HepG2 (cell line): Measurements from ENCODE around the gene NSFL1C. TPM values are rescaled to one million over a fixed set of nuclear protein-coding genes. Genes with fewer than 3 reads are reported as not detected.

Experiments used
- ATAC-seq: fragments of 200-7000 bp; cut with Tn5 transposase; 3 replicates; pipeline ENCODE4 v1.9.1; 2020; ENCODE audit warnings: mild to moderate bottlenecking, moderate library complexity
- BruUV-seq: library from RNA; stranded (reverse); fragments of 400-500 nt; replicated peaks from 2 replicates; lab custom pipeline; 2021; lab: Mats Ljungman, UMichigan
- CTCF ChIA-PET: fragments of 300-600 bp; formaldehyde crosslinking; extraction: SDS; loops from one replicate; lab custom pipeline; 2021; ENCODE audit warnings: low total read pairs, inconsistent platforms, low intra/inter-chr PET ratio; lab: Yijun Ruan, JAX
- POLR2A ChIA-PET: fragments of 350-600 bp; sonication (Branson Sonifier 250); formaldehyde crosslinking; loops from one replicate; lab custom pipeline; 2020; ENCODE audit warnings: antibody characterized with exemption, inconsistent platforms; lab: Yijun Ruan, JAX
- DNase-seq: peaks from one replicate; pipeline ENCODE4 v3.0.0-alpha.2; 2015; ENCODE audit warnings: low spot score
- FAIRE-seq: peaks from 3 replicates; lab custom pipeline; 2011; peaks lifted over from hg19 to GRCh38; lab: Jason Lieb, UNC
- H2AFZ ChIP-seq: one replicate; pipeline ENCODE4 v1.6.1; 2011; ENCODE audit warnings: low read length, inconsistent platforms
- H3K27ac ChIP-seq: fragments of 300-600 bp; 3 replicates; pipeline ENCODE4 v1.8.0; 2011; ENCODE audit warnings: mixed run types, mild to moderate bottlenecking, mixed read lengths, low read length, inconsistent platforms; ENCODE audit not compliant: insufficient read depth; ENCODE audit errors: extremely low read length
- H3K27me3 ChIP-seq, 2 experiments: fragments of 200-600 bp in 1 of 2; 2 replicates in 1 of 2; 3 replicates in 1 of 2; pipeline versions ENCODE4 v1.6.0 to v1.8.0; 2011; ENCODE audit warnings: low read length in 2 of 2, mild to moderate bottlenecking in 2 of 2, moderate library complexity in 2 of 2, inconsistent platforms in 1 of 2; ENCODE audit not compliant: insufficient read depth in 2 of 2, control insufficient read depth in 1 of 2
- H3K36me3 ChIP-seq, 2 experiments: fragments of 200-600 bp in 1 of 2; replicated peaks in 1 of 2; 2 replicates in 1 of 2; 3 replicates in 1 of 2; pipeline versions ENCODE4 v1.5.1 to v1.8.0; 2011; ENCODE audit warnings: low read length in 2 of 2, inconsistent platforms in 1 of 2; ENCODE audit not compliant: insufficient read depth in 2 of 2, control insufficient read depth in 1 of 2
- H3K4me1 ChIP-seq: 2 replicates; pipeline ENCODE4 v1.5.1; 2012; ENCODE audit warnings: low read length, inconsistent platforms; ENCODE audit not compliant: insufficient read depth
- H3K4me2 ChIP-seq: 2 replicates; pipeline ENCODE4 v1.6.0; 2011; ENCODE audit warnings: low read depth, low read length, inconsistent platforms
- H3K4me3 ChIP-seq, 3 experiments: fragments of 200-600 bp in 1 of 3; sonication (generic), shearing (Covaris generic) in 1 of 3; replicated peaks in 1 of 3; 2 replicates each; pipeline ENCODE4 v1.5.1; 2011 to 2016; ENCODE audit warnings: low read length in 3 of 3, inconsistent platforms in 2 of 3, low read depth in 2 of 3, mild to moderate bottlenecking in 2 of 3, control low read depth in 1 of 3, mixed read lengths in 1 of 3; ENCODE audit not compliant: insufficient read depth in 1 of 3
- H3K79me2 ChIP-seq: one replicate; pipeline ENCODE4 v1.6.1; 2011; ENCODE audit warnings: low read length, inconsistent platforms; ENCODE audit not compliant: insufficient read depth
- H3K9ac ChIP-seq: 2 replicates; pipeline ENCODE4 v1.6.0; 2011; ENCODE audit warnings: mild to moderate bottlenecking, low read depth, low read length, inconsistent platforms; ENCODE audit not compliant: insufficient read depth
- H3K9me3 ChIP-seq: 2 replicates; pipeline ENCODE4 v1.5.1; 2012; ENCODE audit warnings: mild to moderate bottlenecking, low read length
- H4K20me1 ChIP-seq: 2 replicates; pipeline ENCODE4 v1.6.0; 2011; ENCODE audit warnings: inconsistent platforms, mild to moderate bottlenecking, low read length, moderate library complexity; ENCODE audit not compliant: insufficient read depth
- RXRB ChIP-seq: IDR thresholded peaks from 2 replicates; pipeline ENCODE4 v1.6.1; 2016; ENCODE audit warnings: borderline replicate concordance, missing genetic modification reagents, missing compliant biosample characterization
- TBL1XR1 ChIP-seq: fragments of 150-350 bp; IDR thresholded peaks from 2 replicates; pipeline ENCODE4 v1.6.1; 2014; ENCODE audit warnings: borderline replicate concordance, low read length; ENCODE audit not compliant: partially characterized antibody
- ZBTB38 ChIP-seq: sonication (generic); formaldehyde crosslinking; IDR thresholded peaks from 2 replicates; pipeline ENCODE4 v1.5.1; 2020; ENCODE audit warnings: mild to moderate bottlenecking, missing genetic modification reagents
- ZNF460 ChIP-seq: sonication (generic); formaldehyde crosslinking; IDR thresholded peaks from 2 replicates; pipeline ENCODE4 v1.5.1; 2020; ENCODE audit warnings: missing genetic modification reagents, mild to moderate bottlenecking, borderline replicate concordance
- WGBS: methylation state at CpG from one replicate; pipeline ENCODE4 v1.1.6; 2017; ENCODE audit warnings: low lambda C conversion rate; 5-methylcytosine and 5-hydroxymethylcytosine counted together
- in situ Hi-C: cut with HindIII; loops from 2 replicates; pipeline ENCODE4 v1.10.0; 2017; ENCODE audit warnings: low pct_unique_long_range_greater_than_20kb; ENCODE audit not compliant: extremely low pct_ligation_motif_present
- intact Hi-C: fragments of 100-400 bp; cut with micrococcal nuclease; formaldehyde crosslinking; loops from one replicate; pipeline ENCODE4 v1.10.0; 2022; ENCODE audit not compliant: unreplicated experiment
- polyA plus RNA-seq, 8 experiments: library from polyadenylated mRNA; depleted of rRNA in 3 of 8; stranded (reverse) in 7 of 8; unstranded in 1 of 8; fragments of >200 nt; fragmentation: Illumina TruSeq in 4 of 8; extraction: Trizol in 4 of 8; gene quantifications; 2 replicates each; pipeline versions ENCODE4 v1.2.1 to v1.2.3, GENCODE V29; 2011 to 2016; ENCODE audit warnings: low read depth in 4 of 8, missing spikeins in 1 of 8, mixed read lengths in 1 of 8; ENCODE audit not compliant: insufficient read depth in 1 of 8
- total RNA-seq, 5 experiments: library from RNA; depleted of rRNA; stranded (reverse); fragments of >200 nt; fragmentation: Illumina TruSeq; extraction: Trizol; gene quantifications; 2 replicates each; pipeline ENCODE4 v1.2.3, GENCODE V29; 2016; ENCODE audit warnings: low read depth in 1 of 5
- TF ChIP-seq, protein P1 (sequence below): IDR thresholded peaks from 2 replicates; pipeline ENCODE4 v1.6.1; 2016; ENCODE audit warnings: missing genetic modification reagents, missing compliant biosample characterization
- TF ChIP-seq, protein P2 (sequence below): sonication (generic); formaldehyde crosslinking; IDR thresholded peaks from 2 replicates; pipeline ENCODE4 v1.5.0; 2020; ENCODE audit warnings: mild to moderate bottlenecking, missing genetic modification reagents, moderate library complexity
- TF ChIP-seq, protein P3 (sequence below): sonication (generic); formaldehyde crosslinking; IDR thresholded peaks from 2 replicates; pipeline ENCODE4 v1.5.0; 2020; ENCODE audit warnings: missing genetic modification reagents
- TF ChIP-seq, protein P4 (sequence below): sonication (generic); formaldehyde crosslinking; IDR thresholded peaks from 2 replicates; pipeline ENCODE4 v1.5.0; 2020; ENCODE audit warnings: missing genetic modification reagents
- TF ChIP-seq, protein P5 (sequence below), 2 experiments: sonication (generic) in 1 of 2; formaldehyde crosslinking in 1 of 2; IDR thresholded peaks; 2 replicates each; pipeline versions ENCODE4 v1.6.1 to v1.9.0; 2014 to 2022; ENCODE audit warnings: antibody characterized with exemption in 1 of 2, borderline replicate concordance in 1 of 2, inconsistent platforms in 1 of 2, low read depth in 1 of 2, missing genetic modification reagents in 1 of 2
- TF ChIP-seq, protein P6 (sequence below): sonication (generic); formaldehyde crosslinking; IDR thresholded peaks from 2 replicates; pipeline ENCODE4 v1.8.0; 2023; ENCODE audit warnings: mild to moderate bottlenecking, missing genetic modification reagents

NSFL1C gene
- total and polyA plus RNA-seq, 2 of the 13 experiments (the other 11 are each of a cell fraction or from before 2014, with no cell fraction given) = 22.9 to 62.7 TPM

DNA sequence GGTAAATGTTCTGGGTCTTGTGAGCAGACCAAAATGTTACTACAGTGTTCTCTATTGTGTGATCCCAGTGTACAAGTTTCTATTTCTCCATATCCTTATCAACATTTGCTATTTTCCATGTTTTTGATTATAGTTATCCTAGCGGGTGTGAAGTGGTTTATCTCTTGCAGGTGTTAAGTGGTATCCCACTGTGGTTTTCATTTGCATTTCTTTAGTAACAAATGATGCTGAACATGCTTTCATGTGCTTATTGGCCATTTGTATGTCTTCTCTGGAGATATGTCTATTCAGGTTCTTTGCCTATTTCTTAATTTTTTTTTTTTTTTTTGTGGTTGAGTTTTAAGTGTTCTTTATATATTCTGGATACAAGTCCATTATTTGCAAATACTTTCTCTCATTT, 35.5 kb downstream of the NSFL1C start:
- Histone ChIP-seq H2AFZ (no peak overlapping the region), H3K36me3 (no peaks in the 10 kb centered on the region), H3K9ac (no peak overlapping the region), H3K27me3 (no peaks in the 10 kb centered on the region), H4K20me1 (no peaks in the 10 kb centered on the region), H3K27ac (no peak overlapping the region), H3K4me2 (no peak overlapping the region), H3K9me3 (no peaks in the 10 kb centered on the region), H3K79me2 (no peaks in the 10 kb centered on the region), H3K4me3 (no peak overlapping the region), H3K4me1 (no peaks in the 10 kb centered on the region)
- FAIRE-seq (no peak), DNase-seq (no peak), ATAC-seq (no peak)
- intact Hi-C loops (no loop called here), in situ Hi-C loops (no loop called here)
- ChIA-PET POLR2A (no interaction called here), CTCF (no interaction called here)
- no peak for TF ChIP-seq ZNF460 (CRISPR knock-in tag)
- TF ChIP-seq, protein P1, sequence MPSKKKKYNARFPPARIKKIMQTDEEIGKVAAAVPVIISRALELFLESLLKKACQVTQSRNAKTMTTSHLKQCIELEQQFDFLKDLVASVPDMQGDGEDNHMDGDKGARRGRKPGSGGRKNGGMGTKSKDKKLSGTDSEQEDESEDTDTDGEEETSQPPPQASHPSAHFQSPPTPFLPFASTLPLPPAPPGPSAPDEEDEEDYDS (CRISPR knock-in tag) = no peak
- TF ChIP-seq RXRB = no peak
- TF ChIP-seq, protein P2, sequence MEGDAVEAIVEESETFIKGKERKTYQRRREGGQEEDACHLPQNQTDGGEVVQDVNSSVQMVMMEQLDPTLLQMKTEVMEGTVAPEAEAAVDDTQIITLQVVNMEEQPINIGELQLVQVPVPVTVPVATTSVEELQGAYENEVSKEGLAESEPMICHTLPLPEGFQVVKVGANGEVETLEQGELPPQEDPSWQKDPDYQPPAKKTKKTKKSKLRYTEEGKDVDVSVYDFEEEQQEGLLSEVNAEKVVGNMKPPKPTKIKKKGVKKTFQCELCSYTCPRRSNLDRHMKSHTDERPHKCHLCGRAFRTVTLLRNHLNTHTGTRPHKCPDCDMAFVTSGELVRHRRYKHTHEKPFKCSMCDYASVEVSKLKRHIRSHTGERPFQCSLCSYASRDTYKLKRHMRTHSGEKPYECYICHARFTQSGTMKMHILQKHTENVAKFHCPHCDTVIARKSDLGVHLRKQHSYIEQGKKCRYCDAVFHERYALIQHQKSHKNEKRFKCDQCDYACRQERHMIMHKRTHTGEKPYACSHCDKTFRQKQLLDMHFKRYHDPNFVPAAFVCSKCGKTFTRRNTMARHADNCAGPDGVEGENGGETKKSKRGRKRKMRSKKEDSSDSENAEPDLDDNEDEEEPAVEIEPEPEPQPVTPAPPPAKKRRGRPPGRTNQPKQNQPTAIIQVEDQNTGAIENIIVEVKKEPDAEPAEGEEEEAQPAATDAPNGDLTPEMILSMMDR (CRISPR knock-in tag) = no peak
- TF ChIP-seq, protein P3, sequence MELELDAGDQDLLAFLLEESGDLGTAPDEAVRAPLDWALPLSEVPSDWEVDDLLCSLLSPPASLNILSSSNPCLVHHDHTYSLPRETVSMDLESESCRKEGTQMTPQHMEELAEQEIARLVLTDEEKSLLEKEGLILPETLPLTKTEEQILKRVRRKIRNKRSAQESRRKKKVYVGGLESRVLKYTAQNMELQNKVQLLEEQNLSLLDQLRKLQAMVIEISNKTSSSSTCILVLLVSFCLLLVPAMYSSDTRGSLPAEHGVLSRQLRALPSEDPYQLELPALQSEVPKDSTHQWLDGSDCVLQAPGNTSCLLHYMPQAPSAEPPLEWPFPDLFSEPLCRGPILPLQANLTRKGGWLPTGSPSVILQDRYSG = no peak
- TF ChIP-seq, protein P4, sequence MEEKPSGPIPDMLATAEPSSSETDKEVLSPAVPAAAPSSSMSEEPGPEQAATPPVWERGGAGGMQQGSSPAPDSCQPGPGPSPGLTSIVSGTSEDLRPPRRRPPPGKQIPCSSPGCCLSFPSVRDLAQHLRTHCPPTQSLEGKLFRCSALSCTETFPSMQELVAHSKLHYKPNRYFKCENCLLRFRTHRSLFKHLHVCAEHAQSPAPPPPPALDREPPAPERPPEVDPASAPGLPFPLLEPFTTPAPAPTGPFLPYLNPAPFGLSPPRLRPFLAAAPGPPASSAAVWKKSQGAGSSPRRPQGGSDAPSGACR = no peak
- TF ChIP-seq ZBTB38 (CRISPR knock-in tag) = no peak
- TF ChIP-seq, protein P5, sequence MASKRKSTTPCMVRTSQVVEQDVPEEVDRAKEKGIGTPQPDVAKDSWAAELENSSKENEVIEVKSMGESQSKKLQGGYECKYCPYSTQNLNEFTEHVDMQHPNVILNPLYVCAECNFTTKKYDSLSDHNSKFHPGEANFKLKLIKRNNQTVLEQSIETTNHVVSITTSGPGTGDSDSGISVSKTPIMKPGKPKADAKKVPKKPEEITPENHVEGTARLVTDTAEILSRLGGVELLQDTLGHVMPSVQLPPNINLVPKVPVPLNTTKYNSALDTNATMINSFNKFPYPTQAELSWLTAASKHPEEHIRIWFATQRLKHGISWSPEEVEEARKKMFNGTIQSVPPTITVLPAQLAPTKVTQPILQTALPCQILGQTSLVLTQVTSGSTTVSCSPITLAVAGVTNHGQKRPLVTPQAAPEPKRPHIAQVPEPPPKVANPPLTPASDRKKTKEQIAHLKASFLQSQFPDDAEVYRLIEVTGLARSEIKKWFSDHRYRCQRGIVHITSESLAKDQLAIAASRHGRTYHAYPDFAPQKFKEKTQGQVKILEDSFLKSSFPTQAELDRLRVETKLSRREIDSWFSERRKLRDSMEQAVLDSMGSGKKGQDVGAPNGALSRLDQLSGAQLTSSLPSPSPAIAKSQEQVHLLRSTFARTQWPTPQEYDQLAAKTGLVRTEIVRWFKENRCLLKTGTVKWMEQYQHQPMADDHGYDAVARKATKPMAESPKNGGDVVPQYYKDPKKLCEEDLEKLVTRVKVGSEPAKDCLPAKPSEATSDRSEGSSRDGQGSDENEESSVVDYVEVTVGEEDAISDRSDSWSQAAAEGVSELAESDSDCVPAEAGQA (IDR thresholded peaks at IDR 0.05; ENCODE audit: low read depth) = no peak
- TF ChIP-seq, protein P5 (CRISPR knock-in tag; IDR thresholded peaks at IDR 0.05; ENCODE audit: borderline replicate concordance) = no peak
- no peak for TF ChIP-seq TBL1XR1
- TF ChIP-seq, protein P6, sequence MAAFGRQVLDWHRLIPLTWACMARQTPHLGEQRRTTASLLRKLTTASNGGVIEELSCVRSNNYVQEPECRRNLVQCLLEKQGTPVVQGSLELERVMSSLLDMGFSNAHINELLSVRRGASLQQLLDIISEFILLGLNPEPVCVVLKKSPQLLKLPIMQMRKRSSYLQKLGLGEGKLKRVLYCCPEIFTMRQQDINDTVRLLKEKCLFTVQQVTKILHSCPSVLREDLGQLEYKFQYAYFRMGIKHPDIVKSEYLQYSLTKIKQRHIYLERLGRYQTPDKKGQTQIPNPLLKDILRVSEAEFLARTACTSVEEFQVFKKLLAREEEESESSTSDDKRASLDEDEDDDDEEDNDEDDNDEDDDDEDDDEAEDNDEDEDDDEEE = no peak
- WGBS = 8% methylated on average over 1 of the region's 1 CpG
- BruUV-seq = no TSS peak
